NCI-H146 (cell line): ENCODE measurements around the gene SCGB1C1.
A peak's percentile ranks its signal among the peaks of the same experiment; 100 is the strongest.
"Not testable (repeated sequence)": the region's sequence is repeated elsewhere in the genome, so short reads cannot be mapped to it uniquely, and the experiment has no call there.

Experiments
- DNase-seq: peaks from one replicate; lab custom pipeline; 2025; lab: John Stamatoyannopoulos, UW

Gene SCGB1C1

DNA sequence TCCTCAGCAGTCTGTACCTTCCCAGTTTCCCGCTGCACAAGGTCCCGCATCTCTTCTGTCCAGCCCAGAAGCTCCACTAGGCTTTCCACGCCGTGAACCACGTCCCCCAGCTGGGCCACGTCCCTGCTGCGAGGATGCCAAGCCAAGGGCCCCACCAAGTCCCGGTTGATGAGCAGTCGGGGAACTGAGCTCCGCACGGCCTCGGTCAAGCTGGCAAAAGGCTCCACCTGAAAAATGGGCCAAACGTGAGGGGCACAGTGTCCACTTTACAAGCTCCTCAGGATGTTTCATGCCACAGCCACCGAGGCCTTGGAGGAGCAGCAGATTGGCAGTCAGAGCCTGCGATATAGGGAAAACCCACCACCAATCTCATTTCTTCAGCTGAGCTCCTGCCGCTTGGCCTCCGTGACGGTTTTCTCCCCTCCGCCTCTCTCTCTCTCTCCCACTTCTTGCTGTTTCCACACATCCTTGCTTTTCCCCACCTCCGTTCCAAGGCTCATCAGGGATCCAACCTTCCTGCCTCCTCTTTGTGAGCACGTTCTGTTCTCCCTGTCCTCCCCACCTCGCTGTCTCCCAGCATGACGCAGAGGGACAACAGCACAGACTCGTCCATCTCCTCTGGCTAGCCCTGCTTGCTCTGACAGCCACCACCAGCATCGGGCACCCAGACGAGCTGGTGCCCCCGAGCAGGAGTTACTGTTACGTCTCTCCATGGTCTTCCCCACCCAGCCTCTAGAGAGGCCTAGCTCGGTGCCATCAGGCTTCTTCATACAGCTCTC lies 26.1 kb downstream of the SCGB1C1 start:
- DNase-seq: no peak

DNA sequence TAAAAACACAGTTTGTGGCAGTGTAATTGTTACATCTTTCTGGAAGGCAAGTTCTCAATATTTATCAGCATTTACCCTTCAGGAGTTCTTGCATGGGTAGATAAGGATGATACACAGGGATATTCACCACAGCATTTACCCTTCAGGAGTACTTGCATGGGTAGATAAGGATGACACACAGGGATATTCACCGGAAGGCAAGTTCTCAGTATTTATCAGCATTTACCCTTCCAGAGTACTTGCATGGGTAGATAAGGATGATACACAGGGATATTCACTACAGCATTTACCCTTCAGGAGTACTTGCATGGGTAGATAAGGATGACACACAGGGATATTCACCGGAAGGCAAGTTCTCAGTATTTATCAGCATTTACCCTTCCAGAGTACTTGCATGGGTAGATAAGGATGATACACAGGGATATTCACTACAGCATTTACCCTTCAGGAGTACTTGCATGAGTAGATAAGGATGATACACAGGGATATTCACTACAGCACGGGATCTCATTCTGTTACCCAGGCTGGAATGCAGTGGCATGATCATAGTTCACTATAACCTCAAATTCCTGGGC lies 27.9 kb downstream of the SCGB1C1 start:
- DNase-seq: not testable (repeated sequence)

DNA sequence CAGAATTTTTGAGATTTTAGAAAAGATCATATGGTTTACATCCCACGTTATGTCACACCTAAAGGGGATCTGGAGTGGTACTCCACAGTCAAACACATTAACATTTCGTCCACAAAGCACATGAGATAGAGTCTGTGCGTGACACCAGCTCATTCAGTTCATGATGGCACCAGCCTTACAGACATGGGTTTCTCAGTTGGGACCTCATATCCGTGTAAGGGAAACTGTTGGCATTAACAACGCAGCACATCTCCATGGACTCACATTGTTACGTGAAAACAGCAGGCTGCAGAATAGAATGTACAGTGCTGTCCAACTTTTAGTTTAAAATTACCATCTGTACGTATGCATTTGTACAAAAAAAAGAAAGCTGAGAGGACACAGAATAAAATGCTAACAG lies 28.7 kb downstream of the SCGB1C1 start:
- no peak for DNase-seq

DNA sequence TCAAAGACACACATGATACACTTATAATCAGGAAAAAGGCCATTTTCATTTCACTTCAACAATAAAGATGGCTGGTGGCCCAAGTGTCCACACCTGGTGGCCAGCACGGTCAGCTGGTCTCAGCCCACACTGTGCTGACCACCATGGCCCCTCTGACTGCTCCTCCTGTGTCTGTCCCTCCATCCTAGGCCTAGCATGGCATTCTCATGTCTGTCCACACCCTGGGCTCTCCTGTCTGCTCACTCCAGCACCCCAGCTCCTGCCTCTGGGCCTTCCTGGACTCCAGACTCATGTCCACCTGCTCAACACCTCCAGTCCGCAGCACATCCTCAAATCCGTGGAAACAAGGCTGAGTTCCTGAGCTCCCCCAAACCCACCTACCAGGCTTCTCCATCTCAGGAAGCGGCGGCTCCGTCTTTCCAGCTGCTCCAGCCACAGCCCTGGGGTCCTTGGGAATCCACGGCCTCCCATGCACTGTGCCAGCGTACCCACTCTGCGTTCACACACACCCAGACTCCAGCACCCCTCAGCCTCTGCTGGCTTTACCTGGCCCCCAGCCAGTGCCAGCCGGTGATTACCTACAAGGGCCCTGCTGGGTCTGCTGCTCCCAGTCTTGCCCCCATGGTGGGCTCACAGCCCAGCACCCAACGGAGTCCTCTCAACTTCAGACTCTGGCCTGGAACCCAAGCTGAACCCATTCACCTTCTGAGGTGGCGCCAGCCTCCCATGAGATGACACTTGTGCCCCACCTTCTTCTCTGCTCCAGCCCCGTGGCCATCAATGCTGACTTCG lies 29.3 kb downstream of the SCGB1C1 start:
- no peak for DNase-seq

DNA sequence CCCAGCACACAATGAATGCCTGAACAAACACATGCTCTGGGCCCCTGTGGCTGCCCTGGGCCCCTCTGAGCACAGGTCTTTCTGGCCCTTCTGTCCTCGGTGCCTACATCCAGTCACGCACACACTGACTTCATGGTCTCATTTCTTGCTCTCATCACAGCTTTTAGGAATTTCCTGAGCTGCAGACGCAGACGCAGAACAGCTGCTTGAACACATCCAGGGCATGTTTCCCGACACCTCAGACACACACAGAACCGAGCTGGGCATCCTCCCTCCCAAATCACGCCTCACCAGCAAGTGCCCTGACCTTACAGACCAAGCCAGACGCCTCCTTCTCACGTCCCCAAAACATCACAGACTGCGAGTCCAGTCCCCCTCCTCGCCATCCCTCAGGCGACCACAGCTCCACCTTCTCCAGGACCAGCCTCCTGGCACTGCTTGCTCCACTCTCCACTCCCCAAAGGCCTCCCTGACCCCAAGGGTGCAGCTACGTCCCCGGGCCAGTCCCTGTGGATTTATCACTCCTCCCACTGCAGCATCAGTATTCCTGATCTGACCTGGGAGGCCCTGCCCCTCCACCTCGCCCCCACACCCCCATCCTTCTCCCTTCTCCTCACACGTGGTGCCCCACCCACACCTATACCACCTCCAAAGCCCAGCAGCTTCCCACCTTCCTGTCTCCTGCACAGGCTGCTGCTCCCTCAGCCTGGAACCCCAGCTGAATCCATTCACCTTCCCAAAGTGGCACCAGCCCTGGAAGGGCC lies 30.3 kb downstream of the SCGB1C1 start:
- DNase-seq: no peak

DNA sequence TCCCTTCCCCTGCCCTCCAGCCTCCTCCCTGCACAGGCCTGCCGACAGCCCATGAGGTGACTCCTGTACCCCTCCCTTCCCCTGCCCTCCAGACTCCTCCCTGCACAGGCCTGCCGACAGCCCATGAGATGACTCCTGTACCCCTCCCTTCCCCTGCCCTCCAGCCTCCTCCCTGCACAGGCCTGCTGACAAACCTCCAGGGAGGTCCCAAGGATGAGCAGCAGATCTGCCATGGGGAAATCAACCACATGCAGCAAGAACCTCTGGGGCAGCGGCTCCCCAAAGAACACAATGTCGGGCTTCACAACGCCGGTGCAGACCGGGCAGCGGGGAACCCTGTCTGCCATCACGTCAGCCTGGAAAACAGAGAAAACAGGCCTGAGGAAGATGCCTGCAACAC lies 31.0 kb downstream of the SCGB1C1 start:
- DNase-seq: no peak

DNA sequence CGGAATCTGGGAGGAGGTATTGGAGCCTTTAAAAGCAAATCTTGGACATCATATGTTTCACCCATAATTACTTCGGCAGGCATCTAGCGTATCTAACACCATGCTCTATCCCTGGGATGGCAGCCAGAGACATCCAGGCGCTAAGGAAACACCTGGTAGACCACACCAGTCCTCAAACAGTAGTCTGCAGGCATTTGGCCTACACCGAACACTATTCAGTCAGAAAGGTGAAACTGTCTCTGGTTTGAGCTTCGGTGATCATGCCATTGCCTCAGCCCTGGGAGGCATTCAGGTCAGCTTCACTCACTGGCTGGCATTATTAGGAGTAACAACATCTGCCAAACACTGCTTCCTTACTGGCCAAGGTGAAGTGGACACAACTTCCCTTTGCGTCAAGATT lies 31.5 kb downstream of the SCGB1C1 start:
- DNase-seq: no peak

DNA sequence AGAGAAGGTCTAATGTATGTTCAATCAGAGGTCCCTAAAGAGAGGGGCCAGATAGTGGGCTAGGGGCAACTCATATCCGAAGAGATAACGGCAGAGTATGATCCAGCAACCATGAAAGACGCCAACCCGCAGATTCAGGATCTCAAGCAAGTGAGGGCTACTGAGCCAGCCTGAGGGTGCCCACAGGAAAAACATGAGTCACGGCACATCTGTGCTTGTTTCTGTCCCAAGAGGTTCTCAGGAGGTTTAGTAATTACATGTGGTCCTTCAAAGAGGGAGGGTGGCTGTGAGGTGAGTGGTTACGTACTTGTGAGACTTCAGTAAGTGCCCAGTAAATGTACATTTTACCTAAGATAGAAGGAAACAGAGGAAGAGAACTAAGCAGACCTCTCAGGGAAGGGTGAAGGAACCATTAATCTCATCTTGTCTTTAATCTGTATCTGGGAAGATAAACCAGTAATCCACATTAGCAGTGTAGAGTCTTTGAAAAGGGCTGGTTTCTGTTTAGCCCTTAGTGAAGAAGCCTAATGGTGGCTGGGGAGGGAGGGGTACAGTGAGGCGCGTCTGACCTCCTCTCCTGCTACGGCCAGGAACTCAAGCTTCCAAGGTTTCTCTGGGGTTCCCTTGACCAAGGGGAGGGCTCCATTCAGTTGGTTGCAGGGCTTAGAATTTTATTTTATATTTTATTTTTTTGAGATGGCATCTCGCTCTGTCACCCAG lies 33.0 kb downstream of the SCGB1C1 start:
- DNase-seq: no peak

DNA sequence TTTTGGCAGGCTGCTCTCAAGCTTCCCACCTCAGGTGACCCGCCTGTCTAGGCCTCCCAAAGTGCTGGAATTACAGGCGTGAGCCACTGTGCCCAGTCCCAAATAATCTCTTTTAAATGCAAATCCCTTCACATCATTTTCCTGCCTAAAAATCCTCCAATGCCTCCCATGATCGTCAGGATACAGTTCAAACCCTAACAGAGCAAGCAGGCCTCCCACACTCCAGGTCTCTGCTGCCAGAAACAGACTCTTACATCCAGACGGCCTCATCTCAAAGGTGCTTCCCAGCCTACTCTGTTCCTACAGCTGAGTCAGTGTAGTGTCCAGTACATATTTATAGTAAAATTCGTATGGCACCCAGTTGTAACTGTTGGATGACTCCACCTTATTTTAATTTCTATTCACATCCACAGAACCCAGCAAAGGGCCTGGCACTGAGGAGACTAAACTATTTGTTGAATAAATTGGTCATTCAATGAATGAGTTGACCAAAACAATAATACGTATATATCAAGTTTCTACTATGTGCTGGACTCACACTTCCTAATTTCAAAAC lies 35.0 kb downstream of the SCGB1C1 start:
- no peak for DNase-seq

DNA sequence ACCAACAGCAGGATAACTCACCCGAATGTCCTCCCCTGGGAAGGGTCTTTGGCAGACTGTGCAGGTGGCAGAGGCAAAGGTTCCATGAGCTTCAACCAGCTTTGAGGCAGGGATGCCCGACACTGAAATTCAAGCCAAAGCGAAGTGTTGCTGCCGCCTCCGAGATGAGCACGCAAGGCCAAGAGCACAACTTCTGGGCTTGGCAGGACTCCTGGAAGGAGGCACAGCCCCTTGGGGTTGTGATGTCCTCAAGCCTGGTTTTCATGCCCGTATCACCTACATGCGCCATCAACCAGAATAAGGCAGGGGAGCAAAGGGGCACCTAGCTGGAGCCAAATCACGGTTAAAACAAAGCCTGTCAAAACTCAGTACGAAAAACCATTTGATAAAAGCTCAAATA lies 37.6 kb downstream of the SCGB1C1 start:
- DNase-seq: no peak

DNA sequence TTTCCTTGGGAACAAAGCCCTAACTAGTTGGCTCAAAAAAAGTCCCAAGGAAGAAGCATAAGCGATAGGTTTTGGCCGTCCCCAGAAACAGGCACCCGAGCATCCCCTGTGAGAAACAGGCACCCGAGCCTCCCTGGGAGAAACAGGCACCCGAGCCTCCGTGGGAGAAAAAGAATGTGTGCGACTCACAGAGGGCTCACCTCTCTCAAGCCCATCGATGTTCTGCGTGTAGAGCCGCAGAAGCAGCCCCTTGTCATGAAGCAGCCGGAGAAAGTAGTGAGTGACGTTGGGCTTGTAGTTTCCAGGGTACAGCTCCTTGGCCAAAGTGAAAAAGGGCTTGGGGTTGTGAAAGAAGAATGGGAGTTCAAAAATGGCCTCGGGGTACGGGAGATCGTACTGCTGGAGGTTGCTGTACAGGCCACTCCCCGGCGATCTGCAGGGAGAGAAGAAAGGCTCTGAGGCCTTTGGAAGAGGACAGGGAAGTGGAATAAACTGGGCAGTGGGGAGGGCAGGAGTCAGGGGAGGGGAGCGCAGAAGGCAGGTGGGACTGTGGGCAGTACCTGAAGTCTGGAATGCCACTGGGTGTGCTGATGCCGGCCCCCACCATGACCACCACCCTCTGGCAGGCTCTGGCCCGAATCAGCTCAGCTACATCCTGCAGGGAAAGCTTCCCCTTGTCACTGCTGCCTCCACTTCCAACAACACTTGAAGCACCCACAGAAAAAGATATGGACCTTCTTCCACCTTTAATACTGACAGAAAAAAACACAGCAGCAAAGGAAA lies 40.1 kb downstream of the SCGB1C1 start:
- DNase-seq: no peak

DNA sequence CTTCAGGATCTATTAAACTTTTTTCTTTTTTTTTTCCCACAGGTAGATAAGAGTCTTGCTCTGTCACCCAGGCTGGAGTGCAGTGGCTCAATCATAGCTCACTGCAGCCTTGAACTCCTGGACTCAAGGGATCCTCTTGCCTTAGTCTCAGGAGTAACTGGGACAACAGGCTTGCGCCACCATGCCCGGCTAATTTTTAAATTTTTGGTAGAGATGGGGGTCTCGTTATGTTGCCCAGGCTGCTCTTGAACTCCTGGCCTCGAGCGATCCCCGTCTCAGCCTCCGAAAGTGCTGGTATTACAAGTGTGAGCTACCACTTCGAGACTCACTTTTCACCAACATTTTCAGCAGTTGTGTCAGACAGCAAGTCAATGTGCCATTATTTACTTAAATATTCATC lies 42.3 kb downstream of the SCGB1C1 start:
- no peak for DNase-seq

DNA sequence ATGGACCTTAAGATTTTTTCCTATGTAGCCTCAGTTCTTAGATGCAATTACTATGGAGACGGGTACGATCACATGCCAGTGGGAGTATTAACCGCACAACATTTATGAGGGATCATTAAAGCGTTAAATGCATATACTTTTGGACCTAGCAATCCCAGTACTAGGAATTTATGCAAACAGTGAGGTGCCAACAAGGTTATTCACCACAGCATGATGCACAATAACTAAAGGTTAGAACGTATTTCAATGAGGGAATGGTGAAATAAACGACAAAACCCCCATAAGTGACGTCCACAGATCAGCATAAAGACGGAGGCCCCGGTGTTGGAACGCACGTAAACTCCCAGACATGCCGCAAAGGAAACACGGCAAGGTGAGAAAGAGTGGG lies 42.7 kb downstream of the SCGB1C1 start:
- peak; percentile 36 for DNase-seq

DNA sequence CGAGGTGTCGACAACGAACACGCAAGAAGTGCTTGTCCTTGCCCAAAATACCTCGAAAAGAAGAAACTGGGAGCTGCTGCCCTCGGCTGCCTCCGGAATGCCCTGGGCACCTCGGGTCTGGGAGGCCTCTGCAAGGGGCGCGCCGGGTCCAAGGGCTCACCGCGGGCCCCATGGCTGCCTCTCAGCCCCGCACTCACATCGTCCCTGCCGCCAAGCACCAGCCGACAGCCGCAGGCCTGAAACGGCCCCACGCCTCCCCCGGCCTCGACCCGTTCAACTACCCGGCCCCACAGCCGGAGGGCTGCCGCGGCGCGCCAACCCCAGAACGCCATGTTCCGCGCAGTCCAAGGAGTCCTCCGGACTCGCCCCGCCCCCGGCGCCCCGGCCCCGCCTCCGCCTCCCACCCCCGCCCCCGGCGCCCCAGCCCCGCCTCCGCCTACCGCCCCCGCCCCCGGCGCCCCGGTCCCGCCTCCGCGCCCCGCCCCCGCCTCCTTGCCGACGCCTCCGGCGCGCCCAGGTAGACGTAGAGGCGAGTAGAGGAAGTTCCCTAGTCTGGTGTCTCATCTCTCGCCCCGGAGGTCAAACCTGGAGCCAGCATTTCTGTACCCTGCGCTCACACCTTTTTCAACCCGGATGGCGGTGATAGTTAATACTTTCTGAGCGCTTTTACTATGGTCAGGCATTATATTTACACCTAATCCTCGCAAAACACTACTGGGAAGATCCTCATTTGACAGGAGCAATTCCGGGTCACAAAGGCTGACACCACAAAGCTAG lies 43.3 kb downstream of the SCGB1C1 start, which contains the start of gene SIRT3:
Gene SIRT3, minus strand, starts transcription at position 346 of the 777 bp plus-strand sequence. Its CDS starts 14 bp downstream, at position 332.
- peak; percentile 87 for DNase-seq

DNA sequence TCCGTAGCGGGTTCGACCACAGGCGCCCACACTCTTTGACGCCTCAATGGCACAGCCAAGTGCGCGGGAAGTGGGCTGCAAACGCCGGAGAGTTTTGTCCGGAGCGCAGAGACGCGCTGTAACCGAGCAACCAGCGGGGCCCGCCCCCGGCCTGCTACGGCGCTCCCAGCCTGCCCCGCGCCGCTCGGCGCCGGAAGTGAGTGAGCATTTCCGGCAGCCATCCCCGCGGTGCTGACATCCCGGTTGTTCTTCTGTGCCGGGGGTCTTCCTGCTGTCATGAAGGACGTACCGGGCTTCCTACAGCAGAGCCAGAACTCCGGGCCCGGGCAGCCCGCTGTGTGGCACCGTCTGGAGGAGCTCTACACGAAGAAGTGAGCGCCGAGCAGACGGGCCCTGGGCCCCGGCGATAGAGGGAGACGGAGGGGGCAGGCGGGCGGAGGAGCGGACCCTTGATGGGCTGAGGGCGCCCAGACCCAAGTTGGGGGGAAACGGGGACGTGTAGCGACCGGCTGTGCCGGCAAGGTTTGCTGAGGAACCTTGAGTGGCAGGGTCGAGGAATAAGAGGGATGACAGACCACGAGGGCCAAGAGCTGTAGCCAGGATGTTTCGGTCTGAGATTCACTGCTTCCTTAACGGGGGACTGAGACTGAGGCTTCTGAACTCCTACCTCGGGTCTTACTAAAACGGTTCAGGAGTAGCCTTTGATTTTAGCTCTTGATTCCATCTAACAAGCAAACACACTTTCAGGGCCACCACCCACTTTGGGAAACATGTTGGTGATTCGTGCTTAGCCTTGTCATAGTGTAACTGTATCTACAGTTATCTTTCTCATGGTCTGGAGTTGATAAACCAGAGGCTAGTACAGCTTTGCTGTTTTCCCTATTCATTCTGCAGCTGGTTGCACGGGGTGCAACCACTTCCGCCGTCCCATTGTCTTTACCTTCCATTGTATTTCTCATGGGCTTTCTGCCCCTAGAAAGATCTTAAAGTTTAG lies 44.2 kb downstream of the SCGB1C1 start, which contains the start of gene PSMD13:
Gene PSMD13, plus strand, starts transcription at position 203 of the 994 bp plus-strand sequence. Its CDS starts 74 bp downstream, at position 277.
- peak; percentile 84 for DNase-seq

DNA sequence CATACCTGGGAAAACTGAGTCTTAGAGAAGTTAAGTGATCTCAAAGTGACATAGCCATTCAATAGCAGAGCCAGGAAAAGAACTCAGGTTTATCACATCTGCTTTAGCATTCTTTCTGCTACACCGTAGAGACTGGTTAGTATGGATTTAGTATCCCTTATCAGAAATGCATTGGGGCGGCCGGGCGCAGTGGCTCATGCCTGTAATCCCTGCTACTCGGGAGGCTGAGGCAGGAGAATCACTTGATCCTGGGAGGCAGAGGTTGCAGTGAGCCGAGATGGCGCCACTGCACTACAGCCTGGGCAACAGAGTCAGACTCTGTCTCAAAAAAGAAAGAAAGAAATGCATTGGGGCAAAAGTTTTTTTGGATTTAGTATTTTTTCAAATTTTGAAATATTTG lies 45.5 kb downstream of the SCGB1C1 start:
- DNase-seq: not testable (repeated sequence)

DNA sequence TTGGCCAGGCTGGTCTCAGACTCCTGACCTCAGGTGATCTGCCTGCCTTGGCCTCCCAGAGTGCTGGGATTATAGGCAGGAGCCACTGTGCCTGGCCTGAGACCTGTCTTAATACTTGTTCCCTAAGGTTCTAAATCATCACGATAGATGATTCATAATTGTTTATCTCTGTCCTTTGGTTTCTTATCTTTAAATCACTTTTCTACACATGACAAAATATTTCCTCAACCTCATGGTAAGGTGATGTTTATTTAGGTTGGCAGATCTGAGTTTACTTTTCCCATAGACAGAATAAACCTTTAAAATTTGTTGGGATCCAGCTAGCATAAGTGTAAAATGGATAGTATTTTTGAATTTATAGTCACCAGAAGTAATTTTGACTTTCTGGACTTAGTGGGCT lies 47.4 kb downstream of the SCGB1C1 start:
- DNase-seq: no peak

DNA sequence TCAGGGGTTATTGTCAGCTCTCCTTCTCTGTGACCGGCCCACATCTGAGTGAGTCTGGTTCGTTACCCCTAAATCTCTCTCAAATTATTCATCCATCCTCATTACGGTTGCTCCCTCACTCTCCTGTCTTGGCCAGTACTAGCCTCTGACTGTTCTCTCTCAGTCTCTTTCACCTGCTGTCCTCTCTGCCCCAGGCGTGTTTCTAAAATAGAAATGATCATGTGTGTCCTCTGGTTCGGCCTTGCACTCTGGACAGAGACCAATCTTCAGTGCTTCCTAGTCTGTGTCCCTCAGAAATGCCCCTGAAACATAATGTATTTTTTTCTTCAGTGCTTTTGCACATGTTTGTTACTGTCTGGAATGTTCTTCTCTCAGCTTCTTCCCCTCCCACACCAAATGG lies 48.8 kb downstream of the SCGB1C1 start:
- DNase-seq: no peak
